ENCODE results near the gene RAB37. TPM values are rescaled to one million over a fixed set of nuclear protein-coding genes. Genes with fewer than 3 reads are reported as not detected.
A peak's percentile ranks its signal among the peaks of the same experiment; 100 is the strongest.

RAB37 gene
- total and polyA plus RNA-seq, 2 of the 8 experiments (the other 6 are each of a cell fraction or from before 2014, with no cell fraction given) = 5.5 to 6.1 TPM

GRCh38 chr17:74749279-74750038, 12.4 kb downstream of the RAB37 start (continued):
- no peak for TF ChIP-seq CHD7 (IDR thresholded peaks at IDR 0.05; ENCODE audit: insufficient replicate concordance, low read length)
- TF ChIP-seq JUN (IDR thresholded peaks at IDR 0.05; ENCODE audit: low read depth, low read length) = no peak
- no peak for TF ChIP-seq RNF2 (IDR thresholded peaks at IDR 0.05; ENCODE audit: borderline replicate concordance, low read depth, low read length, missing control alignments, poor library complexity, severe bottlenecking)
- TF ChIP-seq KDM4A (IDR thresholded peaks at IDR 0.05; ENCODE audit: low read depth, low read length, severe bottlenecking) = peak; percentile 2
- no peak for TF ChIP-seq TAF7 (optimal IDR thresholded peaks at IDR 0.05; ENCODE audit: borderline replicate concordance, low read depth, low read length)
- no peak for TF ChIP-seq SP4 (IDR thresholded peaks at IDR 0.05; ENCODE audit: low read length)
- TF ChIP-seq POU5F1 (IDR thresholded peaks at IDR 0.05; ENCODE audit: low read depth, low read length) = no peak
- no peak for TF ChIP-seq KDM5A (IDR thresholded peaks at IDR 0.05; ENCODE audit: low read length)
- no peak for TF ChIP-seq SIRT6 (IDR thresholded peaks at IDR 0.05; ENCODE audit: low read length)
- no peak for TF ChIP-seq SIX5 (IDR thresholded peaks at IDR 0.05; ENCODE audit: low read depth, low read length)

Measured in H1 (cell line).